Ishikawa (cell line): ENCODE data around the gene SLC27A4.

ENCODE experiments used
- CEBPB ChIP-seq: IDR thresholded peaks from 2 replicates; pipeline ENCODE4 v1.6.1; 2012
- CREB1 ChIP-seq: IDR thresholded peaks from 2 replicates; pipeline ENCODE4 v1.6.1; 2012; ENCODE audit warnings: low read depth
- EP300 ChIP-seq: IDR thresholded peaks from 2 replicates; pipeline ENCODE4 v1.6.1; 2012; ENCODE audit warnings: borderline replicate concordance
- MAX ChIP-seq: IDR thresholded peaks from 2 replicates; pipeline ENCODE4 v1.6.1; 2012
- RAD21 ChIP-seq: IDR thresholded peaks from 2 replicates; pipeline ENCODE4 v1.6.1; 2012; ENCODE audit warnings: low read depth
- REST ChIP-seq: IDR thresholded peaks from 2 replicates; pipeline ENCODE4 v1.6.1; 2012; ENCODE audit warnings: low read depth, mild to moderate bottlenecking
- TCF12 ChIP-seq: IDR thresholded peaks from 2 replicates; pipeline ENCODE4 v1.6.1; 2012; ENCODE audit warnings: low read depth

GRCh38 chr9:128292009-128292408 lies 48.3 kb upstream of the SLC27A4 start:
- TF ChIP-seq REST (no peak), MAX (no peak), CREB1 (no peak), RAD21 (no peak), CEBPB (no peak), EP300 (no peak), TCF12 (no peak)
